HUDEP-2 (cell line): ENCODE results near the gene NDUFA11.
"Not testable (repeated sequence)": the region's sequence is repeated elsewhere in the genome, so short reads cannot be mapped to it uniquely, and the experiment has no call there.

Experiments
- DNase-seq, 76 experiments: peaks; one replicate each; lab custom pipeline; 2025; ENCODE audit not compliant: unreplicated experiment in 76 of 76; lab: John Stamatoyannopoulos, UW

NDUFA11 gene

DNA sequence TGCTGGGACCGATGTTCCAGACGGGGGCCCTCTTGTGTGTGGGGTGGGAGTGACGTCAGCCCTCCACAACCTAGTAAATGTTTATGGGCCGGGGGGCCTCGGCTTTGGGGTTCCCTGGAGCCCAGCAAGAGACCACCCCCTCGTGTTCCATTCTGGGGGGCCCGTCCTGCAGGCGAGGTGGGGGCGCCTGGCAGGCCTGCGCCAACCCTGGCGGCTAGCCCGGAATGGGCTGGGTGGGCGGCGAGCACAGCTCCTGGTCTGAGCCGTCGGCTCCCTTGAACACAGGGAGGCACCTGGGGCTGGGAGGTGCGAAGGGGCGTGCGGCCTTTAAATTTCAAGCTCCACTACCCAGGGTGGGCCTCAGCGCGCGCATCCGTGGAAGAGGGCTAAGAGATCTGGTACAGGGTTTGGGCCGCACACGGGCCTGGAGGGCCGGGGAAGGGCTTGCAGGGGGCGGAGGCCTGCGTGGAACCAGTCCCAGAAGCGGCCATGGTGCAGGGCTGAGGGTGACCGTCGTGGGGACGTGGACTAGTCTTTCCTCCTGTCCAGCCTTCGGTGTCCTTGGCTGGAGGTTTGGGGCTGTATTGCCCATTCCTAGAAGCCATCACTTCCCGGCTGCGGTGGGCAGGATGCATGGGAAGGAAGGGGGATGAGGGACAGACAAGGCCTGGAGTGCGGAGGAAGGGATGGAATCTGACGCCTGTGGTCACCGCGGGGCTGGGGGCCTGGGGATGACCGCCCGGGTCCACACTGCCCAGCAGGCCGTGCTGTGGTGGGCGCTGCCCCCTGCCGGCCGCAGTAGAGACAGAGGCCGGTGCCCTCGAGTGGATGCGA, 11.4 kb downstream of the NDUFA11 start:
- peak in 6 of 76 experiments; percentile 11 to 24 (median 17) for DNase-seq

DNA sequence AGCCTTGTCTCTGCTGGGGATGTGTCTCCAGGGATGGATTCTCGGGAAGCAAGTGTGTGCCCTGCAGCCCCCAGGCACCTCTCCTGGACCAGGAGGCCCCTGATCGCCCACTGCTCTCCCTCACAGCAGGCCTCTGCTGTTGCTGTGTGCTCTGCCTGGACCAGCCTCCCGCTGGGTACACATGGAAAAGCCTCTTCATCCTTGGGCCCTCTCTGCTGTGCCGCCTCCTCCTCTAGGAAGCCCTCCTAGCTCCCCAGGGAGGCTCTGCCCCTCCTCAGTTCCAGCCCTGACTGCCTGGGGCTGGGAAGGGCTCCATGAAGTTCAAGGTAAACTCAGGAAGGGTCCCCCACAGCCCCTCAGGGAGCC, 12.0 kb downstream of the NDUFA11 start:
- no peak for DNase-seq

DNA sequence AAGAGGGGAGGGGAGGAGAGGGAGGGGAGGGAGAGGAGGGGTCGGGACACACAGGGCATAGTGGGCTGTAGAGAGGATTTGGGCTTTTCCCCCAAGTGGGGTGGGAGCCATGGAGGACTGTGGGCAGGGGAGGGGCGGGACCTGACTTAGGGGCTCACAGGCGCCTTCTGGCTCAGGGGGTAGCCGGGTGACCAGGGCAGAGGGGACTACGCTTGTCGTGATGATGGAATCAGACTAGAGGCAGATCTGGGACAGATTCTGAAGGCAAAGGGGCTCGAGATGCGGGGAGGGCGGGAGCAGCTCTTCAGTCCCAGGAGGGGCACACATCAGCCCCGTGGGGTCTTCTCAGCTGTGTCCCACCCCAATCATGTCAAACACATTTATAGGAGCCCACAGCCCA, 13.5 kb downstream of the NDUFA11 start:
- DNase-seq = no peak

DNA sequence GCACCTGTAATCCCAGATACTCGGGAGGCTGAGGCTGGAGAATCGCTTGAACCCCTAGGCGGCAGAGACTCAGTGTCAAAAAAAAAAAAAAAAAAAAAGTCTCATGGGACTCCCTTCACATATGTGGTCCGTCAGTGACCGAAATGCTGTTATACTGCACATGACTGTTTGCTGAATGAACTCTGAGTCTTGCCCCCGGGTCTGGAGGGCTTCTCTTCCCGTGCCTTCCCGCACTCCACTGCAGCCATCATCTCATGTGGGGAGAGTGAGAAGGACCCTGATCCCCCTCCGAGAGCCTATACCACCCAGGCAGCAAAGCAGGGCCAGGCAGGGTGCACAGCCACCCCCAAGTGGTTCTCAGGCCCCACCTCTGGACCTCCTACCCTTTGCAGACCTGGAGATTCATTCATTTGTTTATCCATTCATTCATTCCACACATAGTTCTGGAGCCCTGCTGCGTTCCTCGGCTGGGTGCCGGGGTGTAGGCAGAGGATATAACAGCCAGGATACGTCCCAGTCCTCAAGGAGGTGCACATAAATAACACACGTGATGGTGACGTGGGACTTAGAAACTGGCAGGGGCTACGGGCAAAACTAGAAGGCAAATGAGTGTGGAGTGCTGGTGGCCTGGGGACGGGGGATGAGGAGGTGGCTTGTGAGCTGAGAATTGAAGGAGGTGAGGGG, 14.2 kb downstream of the NDUFA11 start:
- DNase-seq = no peak

DNA sequence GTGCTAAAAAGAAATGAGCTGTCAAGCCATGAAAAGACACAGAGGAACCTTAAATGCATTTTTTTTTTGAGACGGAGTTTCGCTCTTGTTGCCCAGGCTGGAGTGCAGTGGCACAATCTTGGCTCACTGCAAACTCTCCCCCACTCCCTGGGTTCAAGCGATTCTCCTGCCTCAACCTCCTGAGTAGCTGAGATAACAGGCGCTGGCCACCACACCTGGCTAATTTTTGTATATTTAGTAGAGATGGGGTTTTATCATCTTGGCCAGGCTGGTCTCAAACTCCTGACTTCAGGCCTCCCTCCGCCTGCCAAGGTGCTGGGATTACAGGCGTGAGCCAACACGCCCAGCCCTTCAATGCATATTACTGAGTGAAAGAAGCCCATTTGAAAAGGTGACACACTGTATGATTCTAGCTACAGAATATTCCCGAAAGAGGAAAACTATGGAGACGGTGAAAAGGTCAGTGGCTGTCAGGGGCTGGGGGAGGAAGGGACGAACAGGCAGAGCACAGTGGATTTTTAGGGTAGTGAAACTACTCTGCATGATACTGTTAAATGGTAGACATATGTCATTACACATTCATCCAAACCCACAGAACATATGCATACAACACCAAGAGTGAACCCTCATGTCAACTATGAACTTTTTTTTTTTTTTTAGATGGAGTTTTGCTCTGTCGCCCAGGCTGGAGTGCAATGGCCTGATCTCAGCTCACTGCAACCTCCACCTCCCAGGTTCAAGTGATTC, 19.4 kb downstream of the NDUFA11 start:
- DNase-seq = peak in 11 of 76 experiments; percentile 26 to 45 (median 33)

DNA sequence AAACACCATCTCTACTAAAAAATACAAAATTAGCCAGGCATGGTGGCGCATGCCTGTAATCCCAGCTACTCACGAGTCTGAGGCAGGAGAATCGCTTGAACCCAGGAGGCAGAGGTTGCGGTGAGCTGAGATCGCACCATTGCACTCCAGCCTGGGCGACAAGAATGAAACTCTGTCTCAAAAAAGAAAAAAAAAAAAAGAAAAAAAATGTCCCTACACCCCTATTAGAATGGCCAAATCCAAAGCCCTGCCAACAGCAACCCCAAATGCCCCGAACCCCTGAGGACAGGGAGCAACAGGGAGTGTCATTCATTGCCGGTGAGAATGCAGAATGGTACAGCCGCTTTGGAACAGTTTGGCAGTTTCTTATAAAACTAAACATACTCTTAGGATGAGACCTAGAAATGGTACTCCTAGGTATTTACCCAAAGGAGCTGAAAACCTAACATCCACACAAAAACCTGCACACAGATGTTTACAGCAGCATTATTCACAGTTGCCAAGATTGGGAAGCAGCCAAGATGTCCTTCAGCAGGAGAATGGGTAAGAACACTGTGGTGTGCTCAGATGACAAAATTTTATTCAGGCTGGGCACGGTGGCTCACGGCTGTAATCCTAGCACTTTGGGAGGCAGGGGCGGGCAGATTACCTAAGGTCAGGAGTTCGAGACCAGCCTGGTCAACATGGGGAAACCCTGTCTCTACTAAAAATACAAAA, 20.3 kb downstream of the NDUFA11 start:
- peak in 1 of 76 experiments; percentile 15 for DNase-seq

DNA sequence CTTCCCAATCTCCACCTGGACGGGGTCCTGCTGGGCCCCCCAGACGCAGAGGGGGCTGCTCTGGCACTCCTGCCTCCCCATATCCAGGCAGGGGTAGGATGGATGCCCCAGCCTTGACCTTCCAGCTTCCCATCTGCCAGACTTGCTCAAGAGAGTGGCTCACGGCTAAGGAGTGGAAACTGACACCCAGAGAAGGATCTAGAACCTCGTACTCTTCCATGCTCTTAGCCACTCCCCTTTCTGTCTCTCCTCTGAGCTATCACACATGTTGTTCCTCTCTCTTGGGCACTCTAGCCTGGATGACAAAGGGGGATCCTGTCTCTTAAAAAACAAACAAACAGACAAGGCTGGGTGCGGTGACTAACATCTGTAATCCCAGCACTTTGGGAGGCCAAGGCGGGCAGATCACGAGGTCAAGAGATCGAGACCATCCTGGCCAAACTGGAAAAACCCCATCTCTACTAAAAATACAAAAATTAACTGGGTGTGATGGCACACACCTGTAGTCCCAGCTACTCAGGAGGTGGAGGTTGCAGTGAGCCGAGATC, 21.1 kb downstream of the NDUFA11 start:
- DNase-seq = no peak

DNA sequence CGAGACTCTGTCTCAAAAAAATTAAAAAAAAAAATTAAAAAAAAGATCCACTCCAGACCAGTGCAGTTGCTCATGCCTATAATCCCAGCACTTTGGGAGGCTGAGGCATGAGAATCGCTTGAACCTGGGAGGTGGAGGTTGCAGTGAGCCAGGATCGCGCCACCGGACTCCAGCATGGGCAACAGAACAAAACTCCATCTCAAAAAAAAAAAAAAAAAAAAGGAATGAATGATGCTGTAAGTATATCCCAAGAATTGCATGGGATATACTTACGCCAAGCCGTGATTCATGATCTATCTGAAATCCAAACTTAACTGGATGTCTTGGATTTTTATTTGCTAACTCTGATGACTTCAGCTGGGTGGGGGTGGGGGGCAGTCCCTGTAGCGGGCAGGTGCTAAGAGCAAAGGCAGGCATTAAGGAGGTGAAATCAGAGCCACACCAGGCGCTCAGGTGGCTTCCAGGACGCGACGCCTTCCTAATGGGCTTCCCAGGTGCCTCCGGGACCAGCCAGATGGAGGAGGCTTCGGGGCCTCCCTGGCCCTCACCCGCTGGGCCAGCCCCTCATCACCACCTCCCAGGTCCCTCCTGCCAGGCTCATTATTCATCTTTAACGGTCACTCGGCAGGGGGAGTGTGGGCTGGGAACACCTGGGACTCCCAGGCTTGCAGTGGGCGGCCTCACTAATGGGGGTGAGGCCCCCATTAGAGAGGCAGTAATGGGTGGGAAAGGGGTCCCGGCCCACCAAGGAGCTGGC, 21.9 kb downstream of the NDUFA11 start:
- no peak for DNase-seq

DNA sequence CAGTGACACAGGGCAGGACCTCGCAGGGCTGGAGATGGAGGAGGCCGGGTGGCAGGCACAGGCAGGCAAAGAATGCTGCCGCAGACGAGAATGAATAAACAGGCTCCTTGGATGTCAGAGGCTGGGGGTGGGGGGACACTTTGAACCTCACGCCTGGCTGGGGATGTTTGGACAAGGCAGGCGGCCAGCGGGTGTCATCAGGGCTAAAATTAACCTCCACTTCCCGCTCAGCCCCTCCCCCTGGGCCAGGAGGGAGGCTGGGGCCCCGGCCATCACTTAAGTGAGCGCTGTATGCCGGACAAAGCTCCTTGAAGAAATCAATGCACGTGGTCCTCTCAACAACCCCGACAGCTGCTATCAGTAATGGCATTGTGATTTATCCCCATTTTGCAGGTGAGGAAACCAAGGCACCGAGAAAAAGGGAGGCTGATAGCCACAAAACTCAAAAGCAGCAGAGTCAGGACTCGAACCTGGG, 22.9 kb downstream of the NDUFA11 start:
- no peak for DNase-seq

DNA sequence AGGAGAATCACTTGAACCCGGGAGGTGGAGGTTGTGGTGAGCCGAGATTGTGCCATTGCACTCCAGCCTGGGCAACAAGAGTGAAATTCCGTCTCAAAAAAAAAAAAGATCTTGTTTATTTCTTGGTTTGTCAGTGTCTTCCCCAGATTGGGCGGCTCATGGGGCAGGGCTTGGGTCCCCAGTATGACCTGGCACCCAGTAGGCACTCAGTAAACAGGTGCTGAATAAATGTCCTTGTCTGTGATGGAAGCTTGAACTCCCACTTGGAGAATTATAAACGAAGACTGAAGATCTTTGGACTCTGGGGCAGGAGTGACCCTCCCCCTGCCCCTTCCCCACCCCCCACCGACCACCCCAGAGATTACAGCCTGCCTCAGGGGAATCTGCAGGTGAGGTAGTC, 23.4 kb downstream of the NDUFA11 start:
- no peak for DNase-seq

DNA sequence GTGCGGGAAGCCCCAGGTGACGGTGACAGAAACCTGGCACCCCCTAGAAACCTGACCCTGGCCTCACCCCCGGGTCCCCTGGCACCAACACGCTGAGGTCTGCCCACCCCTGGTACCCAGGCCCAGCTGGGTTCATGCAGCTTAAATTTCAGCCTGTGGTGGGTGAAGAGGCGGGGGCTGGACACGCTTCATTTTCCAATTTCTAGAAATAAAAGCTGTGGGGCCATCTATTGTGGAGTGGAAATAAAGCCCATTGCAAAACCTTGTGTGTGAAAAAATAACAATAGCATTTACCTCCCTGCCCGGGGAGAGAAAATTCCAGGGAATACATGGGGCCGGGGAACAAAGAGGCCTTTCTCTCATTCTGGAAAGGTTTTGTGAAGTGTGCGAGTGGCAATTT, 25.7 kb downstream of the NDUFA11 start:
- no peak for DNase-seq

DNA sequence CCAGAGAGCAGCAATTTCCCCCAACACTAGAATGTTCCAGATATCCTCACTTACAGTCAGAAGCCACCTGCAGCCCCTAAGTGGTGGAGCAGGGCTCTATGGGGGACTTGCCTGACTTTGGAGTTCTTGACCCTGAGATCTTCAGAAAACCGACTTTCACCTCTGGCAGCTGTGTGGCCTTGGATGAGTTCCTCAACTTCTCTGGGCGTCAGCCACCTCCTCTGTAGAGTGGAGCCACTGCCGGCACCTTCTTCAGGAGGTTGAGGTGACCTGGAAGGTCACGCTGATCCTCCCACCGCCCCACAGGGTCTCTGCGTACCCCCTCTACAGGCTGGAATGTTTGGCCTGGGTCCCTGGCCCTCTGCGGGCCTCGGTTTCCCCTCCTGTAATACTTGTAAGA, 26.2 kb downstream of the NDUFA11 start:
- no peak for DNase-seq

DNA sequence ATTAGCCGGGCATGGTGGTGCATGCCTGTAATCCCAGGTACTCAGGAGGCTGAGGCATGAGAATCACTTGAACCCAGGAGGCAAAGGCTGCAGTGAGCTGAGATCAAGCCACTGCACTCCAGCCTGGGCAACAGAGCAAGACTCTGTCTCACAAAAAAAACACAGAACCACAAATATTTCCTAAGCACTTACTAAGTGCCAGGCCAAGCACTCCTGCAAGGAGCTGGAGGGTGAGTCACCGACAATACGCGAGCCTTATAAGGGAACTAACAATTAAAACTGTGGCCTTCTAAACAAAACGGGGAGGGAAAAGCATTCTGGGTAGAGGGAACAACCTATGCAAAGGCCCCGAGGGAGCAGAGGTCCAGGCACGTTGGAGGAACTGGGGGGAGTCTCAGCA, 29.1 kb downstream of the NDUFA11 start:
- DNase-seq = not testable (repeated sequence)

DNA sequence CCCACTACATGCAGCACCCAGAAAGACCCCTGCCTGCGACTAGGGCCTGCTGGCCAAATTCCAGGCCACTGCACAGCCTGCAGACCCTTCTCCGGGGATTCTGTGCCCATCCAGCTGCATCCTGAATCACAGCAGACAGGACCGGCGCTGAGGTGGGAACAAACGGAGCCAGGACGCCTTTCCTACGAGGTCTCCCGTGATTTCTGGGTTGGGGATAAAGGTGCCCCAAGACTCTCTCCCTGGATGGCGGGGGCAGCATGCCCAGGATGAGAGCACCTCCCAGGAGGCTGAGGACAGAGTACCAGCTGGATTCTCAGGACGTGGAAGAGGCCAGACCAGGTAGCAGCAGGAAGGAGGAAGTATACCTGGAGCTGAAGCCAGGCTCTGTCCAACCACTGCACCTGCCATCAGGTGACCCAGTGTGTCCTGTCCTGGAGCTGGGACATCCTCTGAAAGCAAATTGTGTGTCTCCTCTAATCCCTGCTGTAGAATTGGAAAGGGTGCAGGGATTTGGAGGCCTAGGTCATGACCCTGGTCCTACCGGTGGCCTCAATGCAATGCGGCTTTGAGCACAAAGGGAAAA, 29.9 kb downstream of the NDUFA11 start:
- no peak for DNase-seq

DNA sequence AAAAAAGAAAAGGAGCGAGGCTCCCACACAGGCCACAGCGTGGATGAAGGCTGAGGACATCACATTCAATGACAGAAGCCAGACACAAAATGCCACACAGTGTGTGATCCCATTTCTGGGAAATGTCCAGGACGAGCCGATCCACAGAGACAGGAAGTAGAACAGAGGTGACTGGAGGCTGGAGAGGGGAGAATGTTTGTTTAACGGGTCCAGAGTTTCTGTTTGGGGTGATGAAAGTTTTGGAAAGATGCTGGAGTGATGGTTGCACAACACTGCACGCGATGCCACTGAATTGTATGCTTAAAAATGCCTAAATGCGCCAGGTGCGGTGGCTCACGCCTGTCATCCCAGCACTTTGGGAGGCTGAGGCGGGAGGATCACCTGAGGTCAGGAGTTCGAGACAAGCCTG, 32.6 kb downstream of the NDUFA11 start:
- no peak for DNase-seq

DNA sequence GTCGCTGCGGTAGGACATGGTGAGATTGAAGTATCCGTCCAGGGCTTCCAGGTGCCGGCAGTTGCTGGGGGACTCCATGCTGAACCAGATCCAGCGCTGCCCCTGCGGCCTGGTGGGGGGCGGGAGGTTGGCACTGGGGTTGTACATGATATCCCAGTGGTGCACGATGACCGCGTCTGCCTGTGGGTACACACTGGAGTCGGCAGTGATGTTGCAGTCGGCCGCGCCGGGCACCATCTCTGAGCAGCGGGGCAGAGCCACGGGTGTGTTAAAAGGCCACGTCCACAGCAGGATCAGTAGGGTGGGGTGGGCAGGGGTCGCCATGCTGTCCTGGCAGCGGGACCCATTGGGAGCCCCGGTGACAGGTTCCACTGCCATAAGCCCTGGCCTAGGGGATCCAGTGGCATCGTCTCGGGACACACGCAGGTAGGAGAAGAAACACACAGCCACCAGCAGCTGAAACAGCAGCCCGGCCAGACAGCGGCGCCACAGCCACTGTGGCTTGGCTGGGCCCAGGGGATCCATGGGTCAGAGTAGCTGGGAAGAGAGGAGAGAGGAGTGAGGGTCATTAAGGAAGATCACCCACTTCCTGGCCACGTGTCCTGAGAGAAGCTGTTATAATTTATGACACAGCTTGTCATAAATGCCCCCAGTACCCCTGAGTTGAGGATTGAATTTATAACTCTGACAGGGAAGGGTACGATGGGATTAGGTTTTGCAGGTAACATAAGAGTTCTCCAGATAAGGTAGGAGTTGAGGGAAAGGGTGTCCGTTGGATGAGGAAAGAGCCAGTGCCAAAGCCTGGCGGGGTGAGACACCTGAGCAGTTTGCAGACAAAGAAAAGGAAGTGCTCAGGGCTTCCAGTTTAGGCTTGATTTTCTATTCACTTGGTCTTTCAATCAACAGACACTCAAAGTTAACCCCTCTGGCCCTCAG, 36.1 kb downstream of the NDUFA11 start:
- DNase-seq = no peak

DNA sequence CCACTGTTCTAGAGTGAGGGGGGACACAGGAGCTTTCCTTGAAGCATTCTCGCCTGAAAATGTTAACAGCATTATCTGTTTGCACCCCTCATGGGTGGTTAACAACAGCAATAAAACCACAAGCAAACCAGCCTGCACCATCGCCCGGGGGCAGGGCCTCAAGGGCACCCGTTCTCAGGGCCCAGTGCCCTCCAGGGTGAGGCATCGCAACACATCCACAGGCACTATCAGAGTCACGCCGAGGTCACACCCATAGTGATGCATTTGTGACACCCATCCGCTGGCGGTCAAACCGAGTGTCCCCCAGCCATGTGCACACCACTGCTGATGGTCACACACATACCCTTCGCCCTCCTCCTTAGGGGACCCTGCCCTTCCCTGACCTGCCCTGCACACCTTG, 37.8 kb downstream of the NDUFA11 start:
- no peak for DNase-seq

DNA sequence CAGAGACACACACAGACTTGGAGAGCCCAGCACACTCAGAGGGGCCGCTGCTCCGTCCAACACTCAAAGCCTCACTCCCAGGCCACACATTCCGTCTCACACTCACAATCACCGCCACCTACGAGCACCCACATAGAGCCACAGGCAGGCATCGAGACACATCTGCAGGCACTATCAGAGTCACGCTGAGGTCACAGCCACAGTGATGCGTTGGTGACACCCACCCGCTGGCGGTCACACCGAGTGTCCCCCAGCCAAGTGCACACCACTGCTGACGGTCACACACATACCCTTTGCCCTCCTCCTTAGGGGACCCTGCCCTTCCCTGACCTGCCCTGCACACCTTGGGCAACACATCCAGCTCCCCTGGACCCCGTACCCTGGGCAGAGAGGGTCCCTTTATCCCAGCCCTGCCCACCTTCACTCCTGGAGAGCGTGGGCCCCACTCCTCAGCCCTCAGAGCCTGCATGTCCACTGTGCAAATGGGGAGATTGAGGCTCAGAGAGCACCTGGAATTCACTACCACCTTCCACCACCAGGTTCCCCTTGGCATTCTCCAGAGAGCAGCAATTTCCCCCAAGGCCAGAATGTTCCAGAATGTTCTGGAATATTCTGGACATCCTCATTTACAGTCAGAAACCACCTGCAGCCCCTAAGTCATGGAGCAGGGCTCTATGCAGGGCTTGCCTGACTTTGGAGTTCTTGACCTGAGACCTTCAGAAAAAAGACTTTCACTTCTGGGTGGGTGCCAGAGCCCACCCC, 38.7 kb downstream of the NDUFA11 start:
- DNase-seq = no peak
